Left ventricle myocardium superior (tissue), 1 donor: ENCODE measurements around the gene NT5DC4. TPM values are rescaled to one million over a fixed set of nuclear protein-coding genes. Genes with fewer than 3 reads are reported as not detected.
A peak's percentile ranks its signal among the peaks of the same experiment; 100 is the strongest.

Experiments
- ATAC-seq: fragments of 200-7000 bp; cut with Tn5 transposase; one replicate; pipeline ENCODE4 v1.9.1; 2020; ENCODE audit warnings: mild to moderate bottlenecking, moderate library complexity
- DNase-seq: peaks from one replicate; pipeline ENCODE4 v3.0.0-alpha.2; 2020
- intact Hi-C: fragments of 100-400 bp; cut with micrococcal nuclease; formaldehyde crosslinking; loops from one replicate; pipeline ENCODE4 v1.11.0; 2022
- long read RNA-seq: library from polyadenylated mRNA; unstranded; transcript quantifications from one replicate; pipeline ENCODE4 v2.0.0, GENCODE V29; 2021
- total RNA-seq: library from RNA; stranded (reverse); fragmentation: NEBNext Ultra II Directional; extraction: Animal tissue kit (Norgen Biotek cat#: 25700); gene quantifications from one replicate; pipeline ENCODE4 v1.2.1, GENCODE V29; 2021
- donor health status: DM: no; HTN: yes; CAD: no; lungs with severe emphysema.

The NT5DC4 gene
- total RNA-seq, result not detected
- long read RNA-seq, result 0 reads

- intact Hi-C loops, result no loop called here
- DNase-seq (no peak), ATAC-seq (no peak)
These were observed at the start of gene NT5DC4 for GRCh38 chr2:112720785-112721184. Gene NT5DC4 (plus strand): TSS chr2:112721020. CDS start chr2:112721080, 60 bp downstream.

DNA sequence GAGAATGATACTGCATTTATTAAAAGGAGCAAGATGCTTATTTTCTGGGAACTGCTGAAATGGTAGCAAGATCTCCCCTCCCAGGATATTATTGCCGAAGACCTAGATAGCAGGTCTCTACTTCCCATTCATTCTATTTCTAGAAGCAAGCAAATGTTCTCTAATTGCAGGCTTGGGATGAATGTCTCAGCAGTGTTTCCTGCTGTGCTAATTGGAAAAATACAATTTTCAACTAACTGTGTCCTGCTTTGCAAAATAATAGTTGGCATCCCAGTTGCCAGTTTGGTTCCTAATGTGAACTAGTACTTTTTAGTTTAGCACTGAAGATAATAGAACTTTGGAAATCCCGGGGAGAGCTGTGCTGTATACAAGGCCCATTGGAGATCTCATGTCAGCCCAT, 49.0 kb upstream of the NT5DC4 start:
- intact Hi-C loops, result no loop called here
- ATAC-seq (no peak), DNase-seq (no peak)

DNA sequence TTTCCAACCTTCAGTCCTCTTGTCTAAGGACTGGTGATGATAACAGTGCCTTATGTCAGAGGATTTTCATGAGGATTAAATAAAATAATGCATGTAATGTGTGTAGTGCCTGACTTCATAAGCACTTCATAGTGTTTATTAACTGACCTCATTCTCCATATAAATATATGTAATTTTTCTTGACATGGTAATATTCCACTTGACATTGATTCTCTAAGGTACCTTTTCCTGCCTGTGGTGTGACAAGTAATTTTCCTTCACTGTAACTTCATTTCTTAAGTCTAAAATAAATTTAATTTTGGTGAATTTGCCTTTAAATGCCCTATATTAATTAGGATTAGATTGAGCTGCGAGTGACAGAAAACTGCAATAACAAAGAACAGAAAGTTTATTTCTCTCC, 47.8 kb upstream of the NT5DC4 start:
- intact Hi-C loops, result no loop called here
- DNase-seq (no peak), ATAC-seq (no peak)

- intact Hi-C loops, result no loop called here
- DNase-seq (peak; percentile 75), ATAC-seq (peak; percentile 82)
These were observed 46.6 kb upstream of the NT5DC4 start for GRCh38 chr2:112674229-112674628.

DNA sequence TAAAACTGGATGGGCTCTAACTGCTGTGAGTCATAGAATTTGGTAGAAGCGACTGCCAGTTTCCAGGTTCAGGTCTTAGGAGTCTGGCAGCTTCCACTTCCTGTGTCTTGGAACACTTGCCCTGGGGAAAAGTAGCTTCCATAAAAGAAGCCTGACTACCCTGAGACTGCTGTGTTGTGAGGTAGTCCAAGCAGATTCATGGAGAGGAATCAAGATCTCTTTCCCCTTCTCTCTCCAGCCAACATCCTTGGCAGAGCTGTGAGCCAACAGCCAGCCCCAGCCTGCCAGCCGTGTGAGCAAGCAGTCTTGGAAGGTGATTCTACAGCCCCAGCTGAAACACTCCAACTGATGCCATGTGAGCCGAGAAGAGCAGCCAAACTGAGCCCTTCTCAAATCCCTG, 41.3 kb upstream of the NT5DC4 start:
- intact Hi-C loops, result no loop called here
- DNase-seq (peak; percentile 32), ATAC-seq (peak; percentile 21)

GRCh38 chr2:112680666-112681101, 40.1 kb upstream of the NT5DC4 start:
- no peak for ATAC-seq

GRCh38 chr2:112682101-112682500, 38.7 kb upstream of the NT5DC4 start:
- ATAC-seq, result no peak
- intact Hi-C loops, result loop anchor here (10.0 kb wide), 1 partner anchor 57 kb away; no protein-coding TSS in a partner anchor
- DNase-seq, result no peak

More at GRCh38 chr2:112680666-112681101, 40.1 kb upstream of the NT5DC4 start:
- intact Hi-C loops, result loop anchor here (10.0 kb wide), 1 partner anchor 56 kb away; no protein-coding TSS in a partner anchor
- DNase-seq, result no peak

DNA sequence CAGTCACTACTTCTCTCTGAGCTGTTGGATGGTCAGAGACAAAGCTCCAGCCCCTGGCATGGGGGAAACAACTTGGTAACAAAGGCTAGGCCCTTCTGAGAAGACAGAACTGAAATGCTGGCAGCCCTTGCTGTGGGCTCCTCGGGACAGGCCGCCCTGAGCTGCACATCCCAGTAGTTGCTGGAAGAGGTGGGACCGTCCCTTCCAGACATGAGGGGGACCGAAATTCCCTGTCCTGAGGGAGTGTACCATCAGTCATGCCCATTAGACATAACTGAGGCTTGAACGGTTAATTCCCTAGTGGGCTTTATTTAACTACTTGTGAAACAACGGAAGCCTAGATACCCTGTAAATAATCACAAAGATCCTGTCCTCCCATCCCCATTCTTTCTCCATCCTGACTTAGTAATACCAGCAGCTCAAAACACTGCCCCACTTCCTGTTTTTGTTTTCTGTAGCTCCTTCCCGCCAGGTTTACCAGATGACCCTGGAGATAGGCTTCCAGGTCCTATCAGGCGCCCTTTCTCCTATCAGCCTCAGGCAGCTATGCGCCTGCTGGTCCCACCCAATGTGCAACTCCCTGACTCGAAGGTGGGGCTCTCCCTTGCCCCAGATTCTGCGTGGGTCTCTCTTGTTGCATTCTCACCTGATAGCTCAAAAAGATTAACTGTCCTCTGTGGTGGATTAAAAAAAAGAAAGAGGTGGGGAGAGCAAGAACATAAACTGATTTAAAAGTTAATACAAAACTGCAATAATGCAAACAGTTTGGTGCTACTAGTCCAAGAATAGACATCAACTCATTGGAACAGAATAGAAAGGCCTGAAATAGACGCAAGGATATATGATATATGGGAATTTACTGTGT, 37.0 kb upstream of the NT5DC4 start:
- intact Hi-C loops, result loop anchor here (10.0 kb wide), 1 partner anchor 59 kb away; no protein-coding TSS in a partner anchor
- no peak for ATAC-seq
- no peak for DNase-seq

DNA sequence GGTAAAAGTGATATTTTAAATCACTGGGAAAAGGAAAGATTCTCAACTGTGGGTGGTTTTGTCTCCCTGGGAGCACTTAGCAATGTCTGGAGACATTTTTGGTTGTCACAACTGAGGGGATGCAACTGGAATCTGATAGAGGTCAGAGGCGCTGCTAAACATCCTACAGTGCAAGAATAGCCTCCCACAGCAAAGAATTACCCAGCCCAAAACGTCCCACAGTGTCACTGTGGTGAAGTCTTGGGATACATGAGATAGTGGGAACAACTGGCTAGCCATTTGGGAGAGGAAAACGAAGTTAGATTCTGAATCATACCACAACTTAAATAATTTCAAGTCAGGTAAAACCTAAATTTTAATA, 36.4 kb upstream of the NT5DC4 start:
- intact Hi-C loops, result loop anchor here (10.0 kb wide), 1 partner anchor 60 kb away; no protein-coding TSS in a partner anchor
- no peak for ATAC-seq
- no peak for DNase-seq

GRCh38 chr2:112685271-112685884, 35.4 kb upstream of the NT5DC4 start:
- intact Hi-C loops, result loop anchor here (10.0 kb wide), 1 partner anchor 61 kb away; no protein-coding TSS in a partner anchor
- no peak for DNase-seq
- ATAC-seq, result no peak

- ATAC-seq, result no peak
- no peak for DNase-seq
- intact Hi-C loops, result loop anchor here (10.0 kb wide), 1 partner anchor 62 kb away; no protein-coding TSS in a partner anchor
These were observed 34.2 kb upstream of the NT5DC4 start for GRCh38 chr2:112686348-112687217.

GRCh38 chr2:112687522-112687921, 33.3 kb upstream of the NT5DC4 start:
- intact Hi-C loops, result loop anchor here (10.0 kb wide), 1 partner anchor 63 kb away; no protein-coding TSS in a partner anchor
- no peak for ATAC-seq
- DNase-seq, result no peak

DNA sequence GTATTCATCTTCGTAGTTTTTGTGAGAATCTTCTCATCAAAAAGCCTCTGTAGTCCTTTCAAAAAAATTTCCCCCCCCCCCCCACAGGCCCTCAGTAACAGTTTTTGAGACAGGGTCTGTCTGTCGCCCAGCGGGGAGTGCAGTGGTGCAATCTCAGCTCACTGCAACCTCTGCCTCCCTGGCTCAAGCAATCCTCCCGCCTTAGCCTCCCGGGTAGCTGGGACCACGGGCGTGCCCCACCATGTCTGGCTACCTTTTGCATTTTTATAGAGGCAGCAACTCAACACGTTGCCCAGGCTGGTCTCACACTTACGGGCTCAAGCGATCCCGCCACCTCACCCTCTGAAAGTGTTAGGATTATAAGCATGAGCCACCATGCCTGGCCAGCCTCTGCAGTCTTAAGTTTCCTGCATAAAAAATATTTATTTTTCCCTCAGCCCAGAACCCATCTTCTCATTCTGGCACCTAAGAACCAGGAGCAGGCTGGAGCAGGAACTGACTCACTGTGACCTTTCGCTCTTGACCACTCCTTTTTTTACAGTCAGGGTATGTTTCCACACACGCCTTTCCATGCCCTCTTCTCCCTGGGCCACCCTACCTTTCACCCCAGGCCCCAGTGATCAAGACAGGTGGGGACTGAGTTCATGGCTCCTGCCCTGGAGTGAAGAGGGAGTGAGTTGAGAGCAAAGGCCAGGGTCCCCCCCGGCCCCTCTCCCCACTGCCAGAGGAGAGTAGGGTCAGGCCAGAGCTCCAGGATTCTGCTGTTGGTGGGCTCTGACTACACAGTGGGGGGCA, 32.5 kb upstream of the NT5DC4 start:
- ATAC-seq (no peak), DNase-seq (no peak)
- intact Hi-C loops, result loop anchor here (10.0 kb wide), 1 partner anchor 63 kb away; no protein-coding TSS in a partner anchor

GRCh38 chr2:112690853-112691401, 29.9 kb upstream of the NT5DC4 start:
- intact Hi-C loops, result no loop called here

DNA sequence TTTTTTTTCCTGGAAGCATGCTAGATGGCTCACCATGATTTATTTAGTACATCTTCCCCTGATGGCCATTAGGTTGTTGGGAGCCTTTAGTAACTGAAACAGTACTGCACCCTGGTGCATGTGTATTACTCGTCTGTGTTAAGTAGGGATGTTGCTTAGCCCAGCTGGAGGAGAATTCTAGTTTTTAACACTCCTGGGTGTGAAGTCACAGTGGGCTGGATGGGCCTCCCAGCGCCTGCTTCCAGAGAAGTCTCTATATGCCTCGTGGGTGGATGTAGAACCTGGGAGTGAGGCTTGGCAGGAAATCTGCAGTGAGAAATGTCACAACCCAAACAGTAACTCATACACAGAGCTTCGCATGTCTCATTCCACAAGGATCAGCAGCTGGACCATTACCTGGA, 28.9 kb upstream of the NT5DC4 start:
- ATAC-seq, result peak; percentile 19
- no peak for DNase-seq
- intact Hi-C loops, result no loop called here

More at GRCh38 chr2:112690853-112691401, 29.9 kb upstream of the NT5DC4 start:
- ATAC-seq, result peak; percentile 81
- DNase-seq, result peak; percentile 72

DNA sequence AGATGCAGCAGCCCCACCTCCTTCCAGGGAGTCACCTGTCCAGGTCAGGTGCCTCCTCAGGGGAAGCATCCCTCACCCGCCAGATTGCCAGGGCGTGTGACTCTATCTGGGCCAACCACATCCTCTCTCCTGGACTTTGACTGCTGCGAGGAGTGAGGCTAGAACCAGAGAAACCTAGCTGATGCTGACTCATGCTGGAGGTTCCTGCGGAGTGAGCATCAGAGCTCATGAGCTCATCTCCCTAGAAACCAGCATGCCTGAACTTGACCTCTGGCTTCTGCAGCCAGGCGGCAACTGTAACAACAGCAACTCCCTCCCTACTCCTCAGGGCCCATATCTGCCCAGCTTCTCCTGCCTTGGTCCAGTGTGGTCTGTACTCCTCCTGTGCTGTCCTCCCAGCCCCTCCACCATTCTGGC, 28.3 kb upstream of the NT5DC4 start:
- intact Hi-C loops, result no loop called here
- DNase-seq (peak; percentile 35), ATAC-seq (peak; percentile 69)

GRCh38 chr2:112692918-112693317, 27.9 kb upstream of the NT5DC4 start:
- intact Hi-C loops, result no loop called here
- no peak for DNase-seq
- no peak for ATAC-seq

GRCh38 chr2:112693596-112693995, 27.2 kb upstream of the NT5DC4 start:
- ATAC-seq (no peak), DNase-seq (no peak)
- intact Hi-C loops, result no loop called here
